ENCODE data around the gene ADAMTS9.
A peak's percentile ranks its signal among the peaks of the same experiment; 100 is the strongest.
"Not testable (repeated sequence)": the region's sequence is repeated elsewhere in the genome, so short reads cannot be mapped to it uniquely, and the experiment has no call there.

Gene ADAMTS9

GRCh38 chr3:64575211-64575844, 112.5 kb downstream of the ADAMTS9 start:
- peak; percentile 31 for DNase-seq (ENCODE audit: low spot score)

GRCh38 chr3:64574194-64574593, 113.6 kb downstream of the ADAMTS9 start:
- no peak for DNase-seq (ENCODE audit: low spot score)

GRCh38 chr3:64571982-64572381, 115.8 kb downstream of the ADAMTS9 start:
- no peak for DNase-seq (ENCODE audit: low spot score)

- DNase-seq (ENCODE audit: low spot score), result no peak
These were observed 118.8 kb downstream of the ADAMTS9 start for GRCh38 chr3:64568895-64569517.

GRCh38 chr3:64566859-64567258, 120.9 kb downstream of the ADAMTS9 start:
- no peak for DNase-seq (ENCODE audit: low spot score)

GRCh38 chr3:64563751-64564150, 124.0 kb downstream of the ADAMTS9 start:
- DNase-seq (ENCODE audit: low spot score), result no peak

- DNase-seq (ENCODE audit: low spot score), result no peak
These were observed 125.9 kb downstream of the ADAMTS9 start for GRCh38 chr3:64561868-64562267.

- no peak for DNase-seq (ENCODE audit: low spot score)
These were observed 126.4 kb downstream of the ADAMTS9 start for GRCh38 chr3:64561325-64561843.

GRCh38 chr3:64560791-64561190, 127.0 kb downstream of the ADAMTS9 start:
- DNase-seq (ENCODE audit: low spot score), result no peak

- no peak for DNase-seq (ENCODE audit: low spot score)
These were observed 128.2 kb downstream of the ADAMTS9 start for GRCh38 chr3:64559588-64559987.

- no peak for DNase-seq (ENCODE audit: low spot score)
These were observed 131.8 kb downstream of the ADAMTS9 start for GRCh38 chr3:64556046-64556445.

- DNase-seq (ENCODE audit: low spot score), result no peak
These were observed 132.4 kb downstream of the ADAMTS9 start for GRCh38 chr3:64555351-64555750.

- no peak for DNase-seq (ENCODE audit: low spot score)
These were observed 133.5 kb downstream of the ADAMTS9 start for GRCh38 chr3:64554096-64554920.

- no peak for DNase-seq (ENCODE audit: low spot score)
These were observed 134.8 kb downstream of the ADAMTS9 start for GRCh38 chr3:64552966-64553365.

- no peak for DNase-seq (ENCODE audit: low spot score)
These were observed 135.6 kb downstream of the ADAMTS9 start for GRCh38 chr3:64552160-64552559.

GRCh38 chr3:64551697-64552096, 136.1 kb downstream of the ADAMTS9 start:
- DNase-seq (ENCODE audit: low spot score), result no peak

GRCh38 chr3:64550745-64551144, 137.1 kb downstream of the ADAMTS9 start:
- DNase-seq (ENCODE audit: low spot score), result no peak

GRCh38 chr3:64549869-64550268, 137.9 kb downstream of the ADAMTS9 start:
- no peak for DNase-seq (ENCODE audit: low spot score)

GRCh38 chr3:64548200-64548889, 139.5 kb downstream of the ADAMTS9 start:
- no peak for DNase-seq (ENCODE audit: low spot score)

GRCh38 chr3:64546856-64547255, 140.9 kb downstream of the ADAMTS9 start:
- no peak for DNase-seq (ENCODE audit: low spot score)

GRCh38 chr3:64545239-64545638, 142.6 kb downstream of the ADAMTS9 start:
- DNase-seq (ENCODE audit: low spot score), result not testable (repeated sequence)

GRCh38 chr3:64541803-64542202, 146.0 kb downstream of the ADAMTS9 start:
- no peak for DNase-seq (ENCODE audit: low spot score)
